Measurements from ENCODE around the gene PKM. TPM values are rescaled to one million over a fixed set of nuclear protein-coding genes. Genes with fewer than 3 reads are reported as not detected.

The PKM gene
- total and polyA plus RNA-seq, 9 of the 15 experiments (the other 6 are each of a cell fraction or from before 2014, with no cell fraction given), result 140 to 825 (median 383) TPM

DNA sequence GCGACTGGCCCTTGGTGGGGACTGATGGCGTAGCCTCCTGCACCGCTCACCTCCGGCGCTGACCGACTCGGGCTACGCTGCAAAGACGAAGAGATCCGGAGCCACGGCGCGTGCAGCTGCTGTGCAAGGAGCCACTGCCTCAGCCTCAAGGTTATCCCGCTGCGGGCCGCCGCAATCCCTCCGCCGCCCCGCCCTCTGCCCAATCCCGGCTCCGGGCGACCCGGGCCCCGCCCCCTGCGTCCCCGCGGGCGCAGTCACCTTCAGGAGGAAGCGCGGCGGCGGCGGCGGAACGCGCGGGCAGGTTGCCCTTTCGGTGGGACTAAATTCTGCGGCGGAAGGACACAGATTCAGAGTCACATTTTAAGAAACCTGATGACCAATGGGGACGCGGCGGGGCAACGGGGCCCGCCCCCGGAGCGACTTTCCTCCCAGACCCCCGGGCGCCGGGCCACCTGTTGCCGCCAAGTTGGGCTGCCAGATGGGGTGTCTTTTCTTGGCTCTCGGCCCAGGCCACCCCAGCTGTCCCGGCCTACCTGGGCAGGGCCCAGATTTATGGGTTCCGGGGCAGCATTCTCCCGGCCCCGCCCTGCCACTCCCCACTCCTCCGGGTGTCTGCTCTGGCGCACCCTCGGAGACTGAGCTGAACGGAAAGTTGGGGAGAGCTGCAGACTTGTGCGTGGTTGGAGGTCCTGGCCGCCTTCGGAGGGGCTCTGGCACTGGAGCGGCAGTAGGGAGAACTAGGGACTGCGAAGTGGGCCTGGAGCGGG is at the start of gene PKM (continued):
- no peak for TF ChIP-seq FOXK2 (conservative IDR thresholded peaks at IDR 0.05 in 1 of 2, IDR thresholded peaks at IDR 0.05 in 1 of 2; ENCODE audit: low read depth in 2 of 2)
- TF ChIP-seq, protein P1, sequence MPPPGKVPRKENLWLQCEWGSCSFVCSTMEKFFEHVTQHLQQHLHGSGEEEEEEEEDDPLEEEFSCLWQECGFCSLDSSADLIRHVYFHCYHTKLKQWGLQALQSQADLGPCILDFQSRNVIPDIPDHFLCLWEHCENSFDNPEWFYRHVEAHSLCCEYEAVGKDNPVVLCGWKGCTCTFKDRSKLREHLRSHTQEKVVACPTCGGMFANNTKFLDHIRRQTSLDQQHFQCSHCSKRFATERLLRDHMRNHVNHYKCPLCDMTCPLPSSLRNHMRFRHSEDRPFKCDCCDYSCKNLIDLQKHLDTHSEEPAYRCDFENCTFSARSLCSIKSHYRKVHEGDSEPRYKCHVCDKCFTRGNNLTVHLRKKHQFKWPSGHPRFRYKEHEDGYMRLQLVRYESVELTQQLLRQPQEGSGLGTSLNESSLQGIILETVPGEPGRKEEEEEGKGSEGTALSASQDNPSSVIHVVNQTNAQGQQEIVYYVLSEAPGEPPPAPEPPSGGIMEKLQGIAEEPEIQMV (tag; conservative IDR thresholded peaks at IDR 0.05; ENCODE audit: low read depth), result no peak
- TF ChIP-seq NCOA2 (IDR thresholded peaks at IDR 0.05; ENCODE audit: partially characterized antibody in 2 of 2), result no peak
- TF ChIP-seq, protein P2, sequence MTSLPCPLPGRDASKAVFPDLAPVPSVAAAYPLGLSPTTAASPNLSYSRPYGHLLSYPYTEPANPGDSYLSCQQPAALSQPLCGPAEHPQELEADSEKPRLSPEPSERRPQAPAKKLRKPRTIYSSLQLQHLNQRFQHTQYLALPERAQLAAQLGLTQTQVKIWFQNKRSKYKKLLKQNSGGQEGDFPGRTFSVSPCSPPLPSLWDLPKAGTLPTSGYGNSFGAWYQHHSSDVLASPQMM (CRISPR knock-in tag; IDR thresholded peaks at IDR 0.05), result no peak
- no peak for TF ChIP-seq CREBBP (IDR thresholded peaks at IDR 0.05; ENCODE audit: low read depth, low read length)
- TF ChIP-seq ZEB2 (IDR thresholded peaks at IDR 0.05), result peak; percentile 61; the same call in 1 of the 2 replicates
- TF ChIP-seq RBM15 (IDR thresholded peaks at IDR 0.05; ENCODE audit: insufficient read depth, low read length), result no peak
- TF ChIP-seq, protein P3, sequence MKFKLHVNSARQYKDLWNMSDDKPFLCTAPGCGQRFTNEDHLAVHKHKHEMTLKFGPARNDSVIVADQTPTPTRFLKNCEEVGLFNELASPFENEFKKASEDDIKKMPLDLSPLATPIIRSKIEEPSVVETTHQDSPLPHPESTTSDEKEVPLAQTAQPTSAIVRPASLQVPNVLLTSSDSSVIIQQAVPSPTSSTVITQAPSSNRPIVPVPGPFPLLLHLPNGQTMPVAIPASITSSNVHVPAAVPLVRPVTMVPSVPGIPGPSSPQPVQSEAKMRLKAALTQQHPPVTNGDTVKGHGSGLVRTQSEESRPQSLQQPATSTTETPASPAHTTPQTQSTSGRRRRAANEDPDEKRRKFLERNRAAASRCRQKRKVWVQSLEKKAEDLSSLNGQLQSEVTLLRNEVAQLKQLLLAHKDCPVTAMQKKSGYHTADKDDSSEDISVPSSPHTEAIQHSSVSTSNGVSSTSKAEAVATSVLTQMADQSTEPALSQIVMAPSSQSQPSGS (CRISPR knock-in tag; IDR thresholded peaks at IDR 0.05), result no peak
- no peak for TF ChIP-seq ZNF224 (CRISPR knock-in tag; IDR thresholded peaks at IDR 0.05)
- TF ChIP-seq ZNF780A (CRISPR knock-in tag; IDR thresholded peaks at IDR 0.05), result no peak
- TF ChIP-seq PHB2 (IDR thresholded peaks at IDR 0.05; ENCODE audit: low read depth), result no peak
- TF ChIP-seq, protein P4, sequence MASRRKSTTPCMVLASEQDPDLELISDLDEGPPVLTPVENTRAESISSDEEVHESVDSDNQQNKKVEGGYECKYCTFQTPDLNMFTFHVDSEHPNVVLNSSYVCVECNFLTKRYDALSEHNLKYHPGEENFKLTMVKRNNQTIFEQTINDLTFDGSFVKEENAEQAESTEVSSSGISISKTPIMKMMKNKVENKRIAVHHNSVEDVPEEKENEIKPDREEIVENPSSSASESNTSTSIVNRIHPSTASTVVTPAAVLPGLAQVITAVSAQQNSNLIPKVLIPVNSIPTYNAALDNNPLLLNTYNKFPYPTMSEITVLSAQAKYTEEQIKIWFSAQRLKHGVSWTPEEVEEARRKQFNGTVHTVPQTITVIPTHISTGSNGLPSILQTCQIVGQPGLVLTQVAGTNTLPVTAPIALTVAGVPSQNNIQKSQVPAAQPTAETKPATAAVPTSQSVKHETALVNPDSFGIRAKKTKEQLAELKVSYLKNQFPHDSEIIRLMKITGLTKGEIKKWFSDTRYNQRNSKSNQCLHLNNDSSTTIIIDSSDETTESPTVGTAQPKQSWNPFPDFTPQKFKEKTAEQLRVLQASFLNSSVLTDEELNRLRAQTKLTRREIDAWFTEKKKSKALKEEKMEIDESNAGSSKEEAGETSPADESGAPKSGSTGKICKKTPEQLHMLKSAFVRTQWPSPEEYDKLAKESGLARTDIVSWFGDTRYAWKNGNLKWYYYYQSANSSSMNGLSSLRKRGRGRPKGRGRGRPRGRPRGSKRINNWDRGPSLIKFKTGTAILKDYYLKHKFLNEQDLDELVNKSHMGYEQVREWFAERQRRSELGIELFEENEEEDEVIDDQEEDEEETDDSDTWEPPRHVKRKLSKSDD (conservative IDR thresholded peaks at IDR 0.05; ENCODE audit: low read length), result no peak; the same call in 1 of the 2 replicates
- TF ChIP-seq TCF7 (IDR thresholded peaks at IDR 0.05; ENCODE audit: borderline replicate concordance), result no peak
- TF ChIP-seq ZFP30 (CRISPR knock-in tag; IDR thresholded peaks at IDR 0.05; ENCODE audit: borderline replicate concordance), result no peak
- no peak for TF ChIP-seq BMI1 (IDR thresholded peaks at IDR 0.05; ENCODE audit: low read length)
